H9 (cell line): ENCODE data around the gene SLC22A17. TPM values are rescaled to one million over a fixed set of nuclear protein-coding genes. Genes with fewer than 3 reads are reported as not detected.

Experiments used
- DNase-seq: peaks from one replicate; pipeline ENCODE4 v3.0.0-alpha.2; 2017
- H2AFZ ChIP-seq: one replicate; pipeline ENCODE4 v1.6.1; 2013; ENCODE audit warnings: mild to moderate bottlenecking, low read length, control low read depth, moderate library complexity
- H2AK5ac ChIP-seq: 2 replicates; pipeline ENCODE4 v1.6.1; 2013; ENCODE audit warnings: low read length, control low read depth, mixed read lengths; ENCODE audit not compliant: insufficient read length
- H2BK120ac ChIP-seq: one replicate; pipeline ENCODE4 v1.6.1; 2013; ENCODE audit warnings: low read depth, mild to moderate bottlenecking, low read length, control low read depth, inconsistent platforms; ENCODE audit not compliant: poor library complexity, severe bottlenecking
- H2BK12ac ChIP-seq: 2 replicates; pipeline ENCODE4 v1.6.1; 2013; ENCODE audit warnings: low read length, control low read depth, mixed read lengths, low read depth; ENCODE audit not compliant: insufficient read length
- H2BK15ac ChIP-seq: 2 replicates; pipeline ENCODE4 v1.6.1; 2013; ENCODE audit warnings: low read depth, low read length, control low read depth
- H2BK20ac ChIP-seq: one replicate; pipeline ENCODE4 v1.6.1; 2013; ENCODE audit warnings: low read depth, mild to moderate bottlenecking, low read length, control low read depth, inconsistent platforms; ENCODE audit not compliant: poor library complexity, severe bottlenecking
- H2BK5ac ChIP-seq: 2 replicates; pipeline ENCODE4 v1.6.1; 2013; ENCODE audit warnings: low read length, control low read depth, mixed read lengths; ENCODE audit not compliant: insufficient read length
- H3K14ac ChIP-seq: 2 replicates; pipeline ENCODE4 v1.6.1; 2013; ENCODE audit warnings: low read length, control low read depth; ENCODE audit not compliant: insufficient read depth
- H3K18ac ChIP-seq: 2 replicates; pipeline ENCODE4 v1.6.1; 2013; ENCODE audit warnings: low read depth, mild to moderate bottlenecking, mixed read lengths, low read length, control low read depth; ENCODE audit not compliant: insufficient read length
- H3K23ac ChIP-seq: 2 replicates; pipeline ENCODE4 v1.6.1; 2013; ENCODE audit warnings: low read length, control low read depth, mixed read lengths, low read depth; ENCODE audit not compliant: insufficient read length
- H3K23me2 ChIP-seq: 2 replicates; pipeline ENCODE4 v1.6.1; 2013; ENCODE audit warnings: low read depth, mild to moderate bottlenecking, mixed read lengths, low read length, control low read depth; ENCODE audit not compliant: insufficient read length, poor library complexity, severe bottlenecking
- H3K27ac ChIP-seq: 2 replicates; pipeline ENCODE4 v1.5.1; 2013; ENCODE audit warnings: low read length, control low read depth, mixed read lengths, low read depth; ENCODE audit not compliant: insufficient read length
- H3K27me3 ChIP-seq: 2 replicates; pipeline ENCODE4 v1.6.1; 2013; ENCODE audit warnings: low read length, control low read depth, inconsistent platforms; ENCODE audit not compliant: insufficient read depth
- H3K4ac ChIP-seq: 2 replicates; pipeline ENCODE4 v1.6.1; 2013; ENCODE audit warnings: low read depth, mild to moderate bottlenecking, control low read depth, inconsistent platforms, low read length, moderate library complexity
- H3K4me1 ChIP-seq: 2 replicates; pipeline ENCODE4 v1.6.1; 2013; ENCODE audit warnings: low read length, control low read depth, inconsistent platforms; ENCODE audit not compliant: insufficient read depth
- H3K4me2 ChIP-seq: 2 replicates; pipeline ENCODE4 v1.6.1; 2013; ENCODE audit warnings: low read length, control low read depth, mixed read lengths; ENCODE audit not compliant: insufficient read length, insufficient read depth
- H3K56ac ChIP-seq: 2 replicates; pipeline ENCODE4 v1.6.1; 2013; ENCODE audit warnings: low read depth, mild to moderate bottlenecking, mixed read lengths, low read length, control low read depth; ENCODE audit not compliant: insufficient read length
- H3K79me1 ChIP-seq: 2 replicates; pipeline ENCODE4 v1.6.1; 2013; ENCODE audit warnings: low read depth, mild to moderate bottlenecking, moderate library complexity, low read length, control low read depth, inconsistent platforms; ENCODE audit not compliant: insufficient read depth, poor library complexity, severe bottlenecking
- H3K79me2 ChIP-seq: 2 replicates; pipeline ENCODE4 v1.6.1; 2013; ENCODE audit warnings: low read length, control low read depth, inconsistent platforms; ENCODE audit not compliant: insufficient read depth
- H3K9ac ChIP-seq: 2 replicates; pipeline ENCODE4 v1.6.1; 2013; ENCODE audit warnings: low read length, control low read depth, mixed read lengths; ENCODE audit not compliant: insufficient read length; ENCODE audit errors: extremely low read depth
- H3K9me3 ChIP-seq: one replicate; pipeline ENCODE4 v1.6.1; 2013; ENCODE audit warnings: low read depth, low read length, inconsistent platforms; ENCODE audit not compliant: control insufficient read depth
- H3T11ph ChIP-seq: one replicate; pipeline ENCODE4 v1.6.1; 2013; ENCODE audit warnings: mild to moderate bottlenecking, low read length, control low read depth, inconsistent platforms
- H4K20me1 ChIP-seq: one replicate; pipeline ENCODE4 v1.6.1; 2013; ENCODE audit not compliant: control insufficient read depth, insufficient read length, insufficient read depth
- H4K5ac ChIP-seq: 2 replicates; pipeline ENCODE4 v1.6.1; 2013; ENCODE audit warnings: low read depth, mild to moderate bottlenecking, mixed read lengths, low read length, control low read depth; ENCODE audit not compliant: insufficient read length
- H4K8ac ChIP-seq: replicated peaks from 2 replicates; pipeline ENCODE4 v1.6.1; 2013; ENCODE audit warnings: low read length, control low read depth, mixed read lengths, low read depth; ENCODE audit not compliant: insufficient read length
- H4K91ac ChIP-seq: 2 replicates; pipeline ENCODE4 v1.6.1; 2013; ENCODE audit warnings: low read depth, mild to moderate bottlenecking, moderate library complexity, mixed read lengths, low read length, control low read depth; ENCODE audit not compliant: insufficient read length
- H3K27ac Mint-ChIP-seq, 3 experiments: 2 replicates in 2 of 3; 3 replicates in 1 of 3; pipeline ENCODE4 v1.8.0; 2020 to 2021; ENCODE audit warnings: mixed read lengths in 3 of 3, mild to moderate bottlenecking in 1 of 3, moderate library complexity in 1 of 3
- H3K27me3 Mint-ChIP-seq: 2 replicates; pipeline ENCODE4 v1.8.0; 2021; ENCODE audit warnings: low read depth, mild to moderate bottlenecking, moderate library complexity, mixed read lengths
- H3K36me3 Mint-ChIP-seq, 3 experiments: 2 replicates in 2 of 3; 3 replicates in 1 of 3; pipeline ENCODE4 v1.8.0; 2020 to 2021; ENCODE audit warnings: low read depth in 3 of 3, mixed read lengths in 3 of 3; ENCODE audit not compliant: insufficient read depth in 1 of 3
- H3K4me1 Mint-ChIP-seq, 2 experiments: 2 replicates each; pipeline ENCODE4 v1.8.0; 2020; ENCODE audit warnings: mixed read lengths in 2 of 2
- H3K4me3 Mint-ChIP-seq, 2 experiments: 2 replicates in 1 of 2; 3 replicates in 1 of 2; pipeline ENCODE4 v1.8.0; 2020 to 2021; ENCODE audit warnings: mild to moderate bottlenecking in 2 of 2, mixed read lengths in 2 of 2, moderate library complexity in 1 of 2
- H3K9me3 Mint-ChIP-seq, 2 experiments: 2 replicates in 1 of 2; 3 replicates in 1 of 2; pipeline ENCODE4 v1.8.0; 2020; ENCODE audit warnings: mild to moderate bottlenecking in 2 of 2, mixed read lengths in 2 of 2, moderate library complexity in 1 of 2
- WGBS: extraction: QIAGEN DNeasy Blood & Tissue Kit; methylation state at CpG from one replicate; pipeline ENCODE4 v1.1.7; 2013; ENCODE audit warnings: missing lambda C conversion rate, low lambda C conversion rate, mixed read lengths; ENCODE audit not compliant: insufficient read length; ENCODE audit errors: extremely low coverage; 5-methylcytosine and 5-hydroxymethylcytosine counted together
- total RNA-seq: library from RNA; stranded (reverse); gene quantifications from 2 replicates; pipeline ENCODE4 v1.2.1, GENCODE V29; 2021
- TF ChIP-seq, protein P1 (sequence below): fragments of 200-600 bp; sonication (generic); conservative IDR thresholded peaks from 3 replicates; pipeline ENCODE4 v1.8.0; 2021; ENCODE audit warnings: antibody characterized with exemption, mild to moderate bottlenecking

Gene SLC22A17
- total RNA-seq, 1 experiment from 2014 or later, result 33.0 TPM

DNA sequence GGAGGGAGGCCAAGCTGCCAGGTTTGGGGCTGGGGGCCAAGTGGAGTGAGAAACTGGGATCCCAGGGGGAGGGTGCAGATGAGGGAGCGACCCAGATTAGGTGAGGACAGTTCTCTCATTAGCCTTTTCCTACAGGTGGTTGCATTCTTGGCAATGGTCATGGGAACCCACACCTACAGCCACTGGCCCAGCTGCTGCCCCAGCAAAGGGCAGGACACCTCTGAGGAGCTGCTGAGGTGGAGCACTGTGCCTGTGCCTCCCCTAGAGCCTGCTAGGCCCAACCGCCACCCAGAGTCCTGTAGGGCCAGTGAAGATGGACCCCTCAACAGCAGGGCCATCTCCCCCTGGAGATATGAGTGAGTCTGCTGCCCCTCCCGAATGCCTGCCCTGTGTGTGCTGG lies 20.4 kb upstream of the SLC22A17 start:
- H3K79me2 ChIP-seq, result no peaks in the 10 kb centered on the region
- H3K56ac ChIP-seq, result no peak overlapping the region
- no peak overlapping the region for H3K27ac Mint-ChIP-seq
- H3K23ac ChIP-seq, result no peak overlapping the region
- H3K36me3 Mint-ChIP-seq, result no peaks in the 10 kb centered on the region
- no peaks in the 10 kb centered on the region for H3K23me2 ChIP-seq
- peaks cover 75% of the 10 kb centered on the region for H3K27me3 Mint-ChIP-seq
- H4K8ac ChIP-seq, result no peak overlapping the region
- no peak overlapping the region for H3K27ac ChIP-seq
- no peak overlapping the region for H4K91ac ChIP-seq
- H4K5ac ChIP-seq, result no peak overlapping the region
- no peak overlapping the region for H3K9ac ChIP-seq
- H3K4me3 Mint-ChIP-seq, result no peak overlapping the region
- TF ChIP-seq, protein P1, sequence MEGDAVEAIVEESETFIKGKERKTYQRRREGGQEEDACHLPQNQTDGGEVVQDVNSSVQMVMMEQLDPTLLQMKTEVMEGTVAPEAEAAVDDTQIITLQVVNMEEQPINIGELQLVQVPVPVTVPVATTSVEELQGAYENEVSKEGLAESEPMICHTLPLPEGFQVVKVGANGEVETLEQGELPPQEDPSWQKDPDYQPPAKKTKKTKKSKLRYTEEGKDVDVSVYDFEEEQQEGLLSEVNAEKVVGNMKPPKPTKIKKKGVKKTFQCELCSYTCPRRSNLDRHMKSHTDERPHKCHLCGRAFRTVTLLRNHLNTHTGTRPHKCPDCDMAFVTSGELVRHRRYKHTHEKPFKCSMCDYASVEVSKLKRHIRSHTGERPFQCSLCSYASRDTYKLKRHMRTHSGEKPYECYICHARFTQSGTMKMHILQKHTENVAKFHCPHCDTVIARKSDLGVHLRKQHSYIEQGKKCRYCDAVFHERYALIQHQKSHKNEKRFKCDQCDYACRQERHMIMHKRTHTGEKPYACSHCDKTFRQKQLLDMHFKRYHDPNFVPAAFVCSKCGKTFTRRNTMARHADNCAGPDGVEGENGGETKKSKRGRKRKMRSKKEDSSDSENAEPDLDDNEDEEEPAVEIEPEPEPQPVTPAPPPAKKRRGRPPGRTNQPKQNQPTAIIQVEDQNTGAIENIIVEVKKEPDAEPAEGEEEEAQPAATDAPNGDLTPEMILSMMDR, result no peak
- no peak overlapping the region for H2BK12ac ChIP-seq
- H3K4ac ChIP-seq, result no peak overlapping the region
- no peak overlapping the region for H2BK15ac ChIP-seq
- H3K9me3 ChIP-seq, result no peaks in the 10 kb centered on the region
- H3K14ac ChIP-seq, result no peak overlapping the region
- H2AK5ac ChIP-seq, result no peak overlapping the region
- no peak overlapping the region for H3T11ph ChIP-seq
- H3K4me1 Mint-ChIP-seq, result peaks cover 7 to 16% of the 10 kb centered on the region in 2 experiments; a peak in 3 of 4 replicates
- no peaks in the 10 kb centered on the region; the same call in 1 of the 2 replicates for H3K27me3 ChIP-seq
- H2AFZ ChIP-seq, result no peak overlapping the region
- H2BK120ac ChIP-seq, result no peak overlapping the region
- H3K4me2 ChIP-seq, result no peak overlapping the region
- H2BK5ac ChIP-seq, result no peak overlapping the region
- no peak for DNase-seq
- no peaks in the 10 kb centered on the region for H4K20me1 ChIP-seq
- H3K79me1 ChIP-seq, result no peaks in the 10 kb centered on the region
- no CpG with 5 or more reads among the region's 3 CpGs for WGBS
- no peaks in the 10 kb centered on the region for H3K4me1 ChIP-seq
- no peak overlapping the region for H2BK20ac ChIP-seq
- H3K9me3 Mint-ChIP-seq, result no peaks in the 10 kb centered on the region
- H3K18ac ChIP-seq, result no peak overlapping the region
